ENCODE measurements around the gene SYNGR2. TPM values are rescaled to one million over a fixed set of nuclear protein-coding genes. Genes with fewer than 3 reads are reported as not detected.

Gene SYNGR2
- total and polyA plus RNA-seq, 9 of the 15 experiments (the other 6 are each of a cell fraction or from before 2014, with no cell fraction given) = 1.4 to 173 (median 87.8) TPM

DNA sequence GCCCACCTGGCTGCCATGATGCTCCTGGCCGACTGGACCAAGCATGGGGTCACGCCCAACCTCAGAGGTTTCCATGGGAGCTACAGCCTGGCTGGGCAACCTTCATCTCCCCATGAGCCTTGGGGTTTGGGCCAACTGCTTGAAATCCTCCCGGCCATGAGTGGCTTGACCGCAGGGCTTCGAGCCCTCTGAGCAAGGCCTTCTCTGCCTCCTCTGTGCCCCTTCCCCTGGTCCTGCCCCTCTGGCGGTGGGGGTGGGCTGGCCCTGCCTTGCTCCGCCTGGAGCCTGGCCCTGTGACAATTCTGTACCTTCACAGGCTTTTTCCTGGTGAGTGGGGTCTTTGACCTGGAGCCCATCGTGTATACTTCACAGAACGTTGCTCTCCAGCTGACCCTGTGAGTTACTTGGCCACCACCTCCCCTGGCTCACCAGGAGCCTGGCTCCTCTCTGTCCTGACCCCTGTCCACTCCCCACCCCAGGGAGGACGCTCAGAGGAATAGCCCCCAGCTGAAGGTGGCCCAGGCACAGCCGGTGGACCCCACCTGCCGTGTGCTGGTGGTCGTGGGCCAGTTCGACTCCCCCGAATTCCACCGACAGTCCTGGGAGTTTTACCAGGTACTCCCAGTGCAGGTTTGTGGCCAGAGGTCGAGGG, 36.9 kb downstream of the SYNGR2 start:
- H3K27ac ChIP-seq (ENCODE audit: extremely low read depth, low read depth, low read length) = no peak overlapping the region
- BruUV-seq (replicated peaks) = no TSS peak
- DNase-seq (ENCODE audit: extremely low read depth in 1 of 4, low spot score in 3 of 4) (no peak), ATAC-seq (no peak), FAIRE-seq (no peak)
- WGBS (ENCODE audit: insufficient coverage, low coverage, missing lambda C conversion rate) = 86% methylated on average over 17 of the region's 17 CpGs
- H3K36me3 ChIP-seq (ENCODE audit: control insufficient read depth, insufficient read depth, low read length) = peaks cover 49% of the 10 kb centered on the region; the same call in 2 of the 3 replicates
- TF ChIP-seq POLR2G (IDR thresholded peaks at IDR 0.05; ENCODE audit: low read depth, low read length) (peak; percentile 49), PRMT5 (CRISPR knock-in tag; IDR thresholded peaks at IDR 0.05) (no peak)
- no peak overlapping the region for H3K9ac ChIP-seq (ENCODE audit: insufficient read depth in 1 of 2, low read depth in 2 of 2, low read length in 2 of 2)
- intact Hi-C loops (cut with micrococcal nuclease) = no loop called here
- no peak overlapping the region for H3K4me2 ChIP-seq (ENCODE audit: insufficient read depth, low read length)
- CTCF ChIA-PET (ENCODE audit: low intra/inter-chr PET ratio) = no interaction called here
- in situ Hi-C loops (cut with MboI) = no loop called here
- H3K9me3 ChIP-seq (replicated peaks; ENCODE audit: control insufficient read depth, insufficient read depth, low read depth, low read length) = no peaks in the 10 kb centered on the region
- H3K4me1 ChIP-seq (replicated peaks in 1 of 2; ENCODE audit: control insufficient read depth in 2 of 2, insufficient read depth in 2 of 2, low read length in 2 of 2) = peaks cover 0 to 6% of the 10 kb centered on the region in 2 experiments; a peak in 1 of 5 replicates
- no peaks in the 10 kb centered on the region for H3K79me2 ChIP-seq (ENCODE audit: control insufficient read depth, insufficient read depth, low read length)
- no peaks in the 10 kb centered on the region for H3K27me3 ChIP-seq (ENCODE audit: control insufficient read depth in 2 of 2, insufficient read depth in 2 of 2, low read length in 2 of 2)
- H3K4me3 ChIP-seq = no peak overlapping the region
- POLR2A ChIA-PET = interaction anchor here (0.5 to 4.9 kb wide), 3 partner anchors 17 to 227 kb away, joined by 3 to 25 read pairs (median 3); partner anchors contain the start of genes AFMID and TK1
- no peaks in the 10 kb centered on the region for H4K20me1 ChIP-seq (replicated peaks; ENCODE audit: control insufficient read depth, insufficient read depth, low read length)
- H2AFZ ChIP-seq (ENCODE audit: low read depth, low read length) = no peak overlapping the region
- peaks cover 8% of the 10 kb centered on the region for H3K9me1 ChIP-seq (ENCODE audit: control insufficient read depth, insufficient read depth, low read length)

DNA sequence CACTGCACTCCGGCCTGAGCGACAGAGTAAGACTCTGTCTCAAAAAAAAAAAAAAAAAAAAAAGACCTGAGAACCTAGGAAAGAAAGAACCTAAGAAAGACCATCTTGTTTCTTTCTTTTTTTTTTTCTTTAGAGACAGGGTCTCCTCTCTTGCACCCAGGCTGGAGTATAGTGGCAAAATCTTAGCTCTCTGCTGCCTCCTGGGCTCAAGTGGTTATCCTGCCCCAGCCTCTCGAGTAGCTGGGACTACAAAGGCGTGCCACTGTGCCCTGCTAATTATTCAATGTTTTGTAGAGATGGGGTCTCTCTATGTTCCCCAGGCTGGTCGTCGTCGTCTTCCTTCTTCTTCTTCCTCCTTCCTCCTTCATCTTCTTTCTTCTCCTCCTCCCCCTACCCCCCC, 37.9 kb downstream of the SYNGR2 start:
- no peaks in the 10 kb centered on the region for H3K79me2 ChIP-seq (ENCODE audit: control insufficient read depth, insufficient read depth, low read length)

More for the DNA sequence above, 37.9 kb downstream of the SYNGR2 start:
- Histone ChIP-seq H3K36me3 (ENCODE audit: control insufficient read depth, insufficient read depth, low read length) (peaks cover 43% of the 10 kb centered on the region; the same call in 2 of the 3 replicates), H3K4me1 (replicated peaks in 1 of 2; ENCODE audit: control insufficient read depth in 2 of 2, insufficient read depth in 2 of 2, low read length in 2 of 2) (peaks cover 0 to 6% of the 10 kb centered on the region in 2 experiments; a peak in 1 of 5 replicates), H3K9me1 (ENCODE audit: control insufficient read depth, insufficient read depth, low read length) (peaks cover 8% of the 10 kb centered on the region), H3K9me3 (replicated peaks; ENCODE audit: control insufficient read depth, insufficient read depth, low read depth, low read length) (no peaks in the 10 kb centered on the region), H2AFZ (ENCODE audit: low read depth, low read length) (no peak overlapping the region), H3K27me3 (ENCODE audit: control insufficient read depth in 2 of 2, insufficient read depth in 2 of 2, low read length in 2 of 2) (no peaks in the 10 kb centered on the region), H3K9ac (ENCODE audit: insufficient read depth in 1 of 2, low read depth in 2 of 2, low read length in 2 of 2) (no peak overlapping the region), H3K4me2 (ENCODE audit: insufficient read depth, low read length) (no peak overlapping the region), H4K20me1 (replicated peaks; ENCODE audit: control insufficient read depth, insufficient read depth, low read length) (no peaks in the 10 kb centered on the region), H3K4me3 (no peak overlapping the region), H3K27ac (ENCODE audit: extremely low read depth, low read depth, low read length) (no peak overlapping the region)
- ChIA-PET POLR2A (interaction anchor here (1.8 to 4.9 kb wide), 2 partner anchors 16 to 19 kb away, joined by 5 to 25 read pairs; partner anchors contain the start of genes AFMID and TK1), CTCF (ENCODE audit: low intra/inter-chr PET ratio) (no interaction called here)
- ATAC-seq (0 out of 3 replicates have a peak, but pooled peaks have one; percentile 41), FAIRE-seq (no peak), DNase-seq (ENCODE audit: extremely low read depth in 1 of 4, low spot score in 3 of 4) (no peak)
- BruUV-seq (replicated peaks) = no TSS peak
- 89% methylated on average over 4 of the region's 7 CpGs for WGBS (ENCODE audit: insufficient coverage, low coverage, missing lambda C conversion rate)
- in situ Hi-C loops (cut with MboI) (no loop called here), intact Hi-C loops (cut with micrococcal nuclease) (no loop called here)
- TF ChIP-seq RFX7 (CRISPR knock-in tag; IDR thresholded peaks at IDR 0.05) = no peak

Measured in K562 (cell line).